ENCODE results near the gene TIMM13. TPM values are rescaled to one million over a fixed set of nuclear protein-coding genes. Genes with fewer than 3 reads are reported as not detected.
A peak's percentile ranks its signal among the peaks of the same experiment; 100 is the strongest.
"Not testable (repeated sequence)": the region's sequence is repeated elsewhere in the genome, so short reads cannot be mapped to it uniquely, and the experiment has no call there.

TIMM13 gene
- total RNA-seq, 1 experiment from 2014 or later = 34.5 TPM

- Histone ChIP-seq H3K4me3 (peak overlapping the region; percentile 95), H3K9me3 (no peaks in the 10 kb centered on the region), H3K36me3 (peaks cover 15% of the 10 kb centered on the region), H3K27me3 (no peaks in the 10 kb centered on the region)
- no peak for DNase-seq
Observed at GRCh38 chr19:2425622-2426581, 1.5 kb downstream of the TIMM13 start.

- Histone ChIP-seq H3K9me3 (no peaks in the 10 kb centered on the region), H3K4me3 (no peak overlapping the region), H3K27me3 (no peaks in the 10 kb centered on the region), H3K36me3 (peaks cover 15% of the 10 kb centered on the region)
- no peak for DNase-seq
Observed at GRCh38 chr19:2424686-2425621, 2.4 kb downstream of the TIMM13 start.

- H3K27me3 ChIP-seq = no peaks in the 10 kb centered on the region
- no peak overlapping the region for H3K4me3 ChIP-seq
- H3K36me3 ChIP-seq = peaks cover 15% of the 10 kb centered on the region
- no peak for DNase-seq
- H3K9me3 ChIP-seq = no peaks in the 10 kb centered on the region
Observed at GRCh38 chr19:2423915-2424685, 3.3 kb downstream of the TIMM13 start.

GRCh38 chr19:2423071-2423914 lies 4.1 kb downstream of the TIMM13 start:
- Histone ChIP-seq H3K9me3 (no peaks in the 10 kb centered on the region), H3K36me3 (peaks cover 15% of the 10 kb centered on the region), H3K27me3 (no peaks in the 10 kb centered on the region), H3K4me3 (no peak overlapping the region)
- no peak for DNase-seq

- peaks cover 11% of the 10 kb centered on the region for H3K36me3 ChIP-seq
- H3K27me3 ChIP-seq = no peaks in the 10 kb centered on the region
- H3K4me3 ChIP-seq = no peak overlapping the region
- no peak for DNase-seq
- H3K9me3 ChIP-seq = no peaks in the 10 kb centered on the region
Observed at GRCh38 chr19:2421581-2422306, 5.6 kb downstream of the TIMM13 start.

- H3K9me3 ChIP-seq = no peaks in the 10 kb centered on the region
- no peaks in the 10 kb centered on the region; the same call in 1 of the 2 replicates for H3K36me3 ChIP-seq
- no peak for DNase-seq
- no peaks in the 10 kb centered on the region for H3K27me3 ChIP-seq
- H3K4me3 ChIP-seq = no peak overlapping the region
Observed at GRCh38 chr19:2420490-2420889, 6.9 kb downstream of the TIMM13 start.

GRCh38 chr19:2419754-2420153 lies 7.6 kb downstream of the TIMM13 start:
- no peaks in the 10 kb centered on the region for H3K27me3 ChIP-seq
- no peak for DNase-seq
- no peaks in the 10 kb centered on the region for H3K9me3 ChIP-seq
- no peak overlapping the region for H3K4me3 ChIP-seq
- H3K36me3 ChIP-seq = no peaks in the 10 kb centered on the region

GRCh38 chr19:2417881-2418406 lies 9.4 kb downstream of the TIMM13 start:
- H3K27me3 ChIP-seq = no peaks in the 10 kb centered on the region
- H3K36me3 ChIP-seq = no peaks in the 10 kb centered on the region
- DNase-seq = no peak
- H3K9me3 ChIP-seq = no peaks in the 10 kb centered on the region
- H3K4me3 ChIP-seq = no peak overlapping the region

GRCh38 chr19:2417436-2417835 lies 9.9 kb downstream of the TIMM13 start:
- H3K36me3 ChIP-seq, H3K9me3 ChIP-seq, H3K4me3 ChIP-seq, DNase-seq, H3K27me3 ChIP-seq: not testable (repeated sequence)

GRCh38 chr19:2416321-2417097 lies 10.9 kb downstream of the TIMM13 start:
- no peak for DNase-seq
- Histone ChIP-seq H3K36me3 (no peaks in the 10 kb centered on the region), H3K27me3 (no peaks in the 10 kb centered on the region), H3K9me3 (no peaks in the 10 kb centered on the region), H3K4me3 (no peak overlapping the region)

GRCh38 chr19:2415973-2416319 lies 11.4 kb downstream of the TIMM13 start:
- Histone ChIP-seq H3K36me3 (no peaks in the 10 kb centered on the region), H3K9me3 (no peaks in the 10 kb centered on the region), H3K27me3 (no peaks in the 10 kb centered on the region), H3K4me3 (no peak overlapping the region)
- DNase-seq = no peak

GRCh38 chr19:2415281-2415972 lies 12.0 kb downstream of the TIMM13 start:
- Histone ChIP-seq H3K36me3 (no peaks in the 10 kb centered on the region), H3K4me3 (no peak overlapping the region), H3K9me3 (no peaks in the 10 kb centered on the region), H3K27me3 (no peaks in the 10 kb centered on the region)
- DNase-seq = no peak

- no peak for DNase-seq
- H3K27me3 ChIP-seq = no peaks in the 10 kb centered on the region
- no peaks in the 10 kb centered on the region for H3K36me3 ChIP-seq
- H3K4me3 ChIP-seq = no peak overlapping the region
- no peaks in the 10 kb centered on the region for H3K9me3 ChIP-seq
Observed at GRCh38 chr19:2413629-2414028, 13.8 kb downstream of the TIMM13 start.

- Histone ChIP-seq H3K27me3 (no peaks in the 10 kb centered on the region), H3K9me3 (no peaks in the 10 kb centered on the region), H3K4me3 (no peak overlapping the region), H3K36me3 (no peaks in the 10 kb centered on the region)
- no peak for DNase-seq
Observed at GRCh38 chr19:2413159-2413558, 14.2 kb downstream of the TIMM13 start.

All from MG63 (cell line).